GM12891 (cell line): ENCODE results near the gene GABBR2.

Experiments used
- DNase-seq: peaks from one replicate; pipeline ENCODE4 v3.0.0; 2011; ENCODE audit warnings: low spot score; ENCODE audit not compliant: insufficient read length
- FAIRE-seq: peaks from 2 replicates; lab custom pipeline; 2011; peaks lifted over from hg19 to GRCh38; lab: Jason Lieb, UNC
- PAX5 ChIP-seq: IDR thresholded peaks from 2 replicates; pipeline ENCODE4 v1.6.1; 2011; ENCODE audit warnings: low read length, moderate library complexity, mild to moderate bottlenecking; ENCODE audit not compliant: insufficient read depth, severe bottlenecking
- POLR2A ChIP-seq: IDR thresholded peaks from 2 replicates; pipeline ENCODE4 v1.6.1; 2011; ENCODE audit warnings: low read depth, low read length, control low read depth
- POLR2AphosphoS5 ChIP-seq: IDR thresholded peaks from 2 replicates; pipeline ENCODE4 v1.6.1; 2011; ENCODE audit warnings: low read depth, low read length, control low read depth
- POU2F2 ChIP-seq: IDR thresholded peaks from 2 replicates; pipeline ENCODE4 v1.6.1; 2011; ENCODE audit warnings: low read depth, mild to moderate bottlenecking, control low read depth, low read length, moderate library complexity
- SPI1 ChIP-seq: IDR thresholded peaks from 2 replicates; pipeline ENCODE4 v1.6.1; 2011; ENCODE audit warnings: low read depth, low read length, control low read depth
- TAF1 ChIP-seq: IDR thresholded peaks from 2 replicates; pipeline ENCODE4 v1.6.1; 2011; ENCODE audit warnings: low read depth, low read length, control low read depth

The GABBR2 gene

DNA sequence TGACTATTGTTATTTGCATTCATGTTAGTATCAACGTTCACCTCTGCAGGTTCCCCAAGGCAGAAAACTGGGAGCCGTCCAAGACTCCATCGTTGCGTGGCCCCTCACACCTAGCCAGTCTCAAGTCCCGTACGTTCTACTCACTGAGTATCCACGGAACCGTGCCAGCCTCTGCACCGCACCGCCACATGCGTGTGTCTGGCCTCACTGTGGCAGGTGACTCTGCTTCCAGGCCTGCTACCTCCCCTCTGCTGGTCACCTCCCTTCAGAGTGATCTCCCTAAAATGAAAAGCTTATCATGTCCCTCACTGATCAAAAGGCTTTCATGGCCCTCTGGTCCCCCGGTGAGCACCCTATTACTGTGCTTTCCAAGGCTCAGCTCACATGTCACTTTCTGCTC lies 108.1 kb downstream of the GABBR2 start:
- FAIRE-seq (no peak), DNase-seq (no peak)
- TF ChIP-seq TAF1 (no peak), PAX5 (no peak), SPI1 (no peak), POLR2A (no peak), POLR2AphosphoS5 (no peak), POU2F2 (no peak)

GRCh38 chr9:98599566-98600216 lies 109.0 kb downstream of the GABBR2 start:
- DNase-seq, result no peak
- TF ChIP-seq PAX5 (no peak), SPI1 (no peak), POU2F2 (no peak), POLR2A (no peak), TAF1 (no peak), POLR2AphosphoS5 (no peak)
- no peak for FAIRE-seq

DNA sequence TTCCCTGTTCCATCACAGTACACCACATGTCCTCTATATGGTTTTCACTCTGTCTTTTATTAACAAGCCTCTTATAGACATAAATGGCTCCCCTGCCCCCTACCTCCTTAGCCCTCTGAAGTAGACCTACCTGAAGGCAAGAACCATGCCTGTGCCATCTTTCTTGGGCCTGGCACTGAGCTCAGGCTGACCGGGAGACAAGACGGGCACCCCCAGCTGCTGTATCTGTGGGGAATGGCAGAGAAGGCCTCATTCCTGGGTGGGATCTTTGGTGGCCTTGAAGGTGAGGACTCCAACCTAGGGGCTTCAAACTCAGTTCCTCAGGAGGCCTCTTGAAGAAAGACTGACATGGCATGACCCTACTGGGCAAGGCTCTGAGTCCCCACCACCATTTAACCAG lies 109.9 kb downstream of the GABBR2 start:
- TF ChIP-seq TAF1, result no peak
- no peak for TF ChIP-seq SPI1
- TF ChIP-seq POLR2AphosphoS5, result no peak
- TF ChIP-seq POLR2A, result no peak
- TF ChIP-seq PAX5, result no peak
- no peak for TF ChIP-seq POU2F2
- FAIRE-seq (no peak), DNase-seq (no peak)

DNA sequence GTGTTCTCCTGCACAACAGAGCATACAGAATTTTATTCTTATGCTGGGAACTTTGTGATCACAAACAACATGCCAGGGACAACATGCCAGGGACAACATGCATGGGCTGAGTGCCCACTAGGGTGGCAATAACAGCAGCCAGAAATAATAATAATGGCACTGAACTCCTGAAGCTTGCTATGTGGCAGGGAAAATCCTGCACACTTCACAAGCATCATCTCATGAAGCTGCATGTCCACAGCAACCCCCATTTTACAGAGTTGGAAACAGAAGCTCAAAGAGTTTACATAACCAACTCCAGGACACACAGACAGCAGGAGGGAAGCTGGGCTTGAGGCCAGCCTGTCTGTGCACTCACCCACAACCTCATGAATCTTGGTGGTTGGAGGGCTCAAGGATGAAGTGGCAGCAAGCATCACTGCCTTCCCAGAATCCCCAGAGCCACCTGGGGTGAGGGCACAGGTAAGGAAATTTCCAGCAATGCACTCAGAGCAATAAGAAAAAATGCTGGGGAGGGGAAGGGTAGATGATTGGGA lies 111.4 kb downstream of the GABBR2 start:
- DNase-seq (no peak), FAIRE-seq (no peak)

GRCh38 chr9:98596486-98596885 lies 112.2 kb downstream of the GABBR2 start:
- no peak for TF ChIP-seq TAF1
- no peak for TF ChIP-seq POLR2A
- no peak for TF ChIP-seq PAX5
- TF ChIP-seq SPI1, result no peak
- no peak for TF ChIP-seq POLR2AphosphoS5
- TF ChIP-seq POU2F2, result no peak
- FAIRE-seq (no peak), DNase-seq (no peak)

More for the DNA sequence above, 111.4 kb downstream of the GABBR2 start:
- no peak for TF ChIP-seq POLR2AphosphoS5
- no peak for TF ChIP-seq SPI1
- TF ChIP-seq PAX5, result no peak
- TF ChIP-seq POU2F2, result no peak
- TF ChIP-seq TAF1, result no peak
- TF ChIP-seq POLR2A, result no peak

- TF ChIP-seq TAF1 (no peak), POLR2A (no peak), SPI1 (no peak), POU2F2 (no peak), POLR2AphosphoS5 (no peak), PAX5 (no peak)
- no peak for DNase-seq
- FAIRE-seq, result no peak
Observed at GRCh38 chr9:98594546-98595160, 114.1 kb downstream of the GABBR2 start.

- FAIRE-seq, result no peak
- no peak for TF ChIP-seq POLR2AphosphoS5
- TF ChIP-seq POLR2A, result no peak
- no peak for TF ChIP-seq SPI1
- no peak for TF ChIP-seq PAX5
- TF ChIP-seq TAF1, result no peak
- no peak for DNase-seq
Observed at GRCh38 chr9:98593354-98594253, 115.1 kb downstream of the GABBR2 start.

DNA sequence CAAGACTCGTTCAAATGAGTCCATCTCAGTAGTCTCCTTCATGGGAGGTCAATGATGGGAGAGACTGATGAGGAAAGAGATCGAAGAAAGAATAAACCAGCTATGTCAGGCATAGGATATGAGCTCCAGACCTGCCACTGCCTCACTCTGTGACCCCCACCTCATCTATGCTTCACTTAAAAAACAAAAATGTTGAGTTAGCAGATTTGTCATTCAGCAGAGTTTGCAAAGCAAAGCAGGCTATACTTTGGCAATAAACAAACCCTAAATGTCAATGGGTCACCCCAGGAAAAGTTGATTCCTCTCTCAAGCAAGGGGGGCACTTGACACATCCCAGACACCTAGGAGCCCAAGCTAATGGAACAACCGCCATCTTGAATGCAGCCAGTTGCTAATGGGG lies 117.0 kb downstream of the GABBR2 start:
- TF ChIP-seq POLR2AphosphoS5 (no peak), POLR2A (no peak), POU2F2 (no peak), PAX5 (no peak), SPI1 (no peak), TAF1 (no peak)
- no peak for DNase-seq
- no peak for FAIRE-seq

GRCh38 chr9:98590101-98590500 lies 118.6 kb downstream of the GABBR2 start:
- DNase-seq (no peak), FAIRE-seq (no peak)
- TF ChIP-seq TAF1, result no peak
